GM12891 (cell line): ENCODE measurements around the gene ELMO1.

Source experiments
- POLR2A ChIP-seq: IDR thresholded peaks from 2 replicates; pipeline ENCODE4 v1.6.1; 2011; ENCODE audit warnings: low read depth, low read length, control low read depth
- TAF1 ChIP-seq: IDR thresholded peaks from 2 replicates; pipeline ENCODE4 v1.6.1; 2011; ENCODE audit warnings: low read depth, low read length, control low read depth

- TF ChIP-seq POLR2A (no peak), TAF1 (no peak)
These were observed 393.9 kb downstream of the ELMO1 start for GRCh38 chr7:37054624-37055241.
